ENCODE data around the gene TMEM150C.

The TMEM150C gene

GRCh38 chr4:82561786-82562563 lies at the start of gene TMEM150C:
Gene TMEM150C (minus strand): TSS chr4:82561988. CDS start chr4:82504657, 57,331 bp downstream.
- no peak for DNase-seq

- DNase-seq = no peak
Measured at GRCh38 chr4:82611527-82611926, 49.7 kb upstream of the TMEM150C start.

- no peak for DNase-seq
Measured at GRCh38 chr4:82610041-82610440, 48.3 kb upstream of the TMEM150C start.

GRCh38 chr4:82606622-82607021 lies 44.8 kb upstream of the TMEM150C start:
- DNase-seq = no peak

GRCh38 chr4:82604522-82604921 lies 42.7 kb upstream of the TMEM150C start:
- no peak for DNase-seq

GRCh38 chr4:82601242-82602015 lies 39.6 kb upstream of the TMEM150C start:
- DNase-seq = no peak

- DNase-seq = no peak
Measured at GRCh38 chr4:82599336-82599735, 37.5 kb upstream of the TMEM150C start.

GRCh38 chr4:82594456-82594855 lies 32.7 kb upstream of the TMEM150C start:
- DNase-seq = no peak

GRCh38 chr4:82593411-82593810 lies 31.6 kb upstream of the TMEM150C start:
- DNase-seq = no peak

GRCh38 chr4:82592639-82593038 lies 30.9 kb upstream of the TMEM150C start:
- no peak for DNase-seq

- DNase-seq = no peak
Measured at GRCh38 chr4:82591592-82591991, 29.8 kb upstream of the TMEM150C start.

GRCh38 chr4:82589756-82590155 lies 28.0 kb upstream of the TMEM150C start:
- no peak for DNase-seq

- DNase-seq = no peak
Measured at GRCh38 chr4:82588771-82589270, 27.0 kb upstream of the TMEM150C start.

- DNase-seq = no peak
Measured at GRCh38 chr4:82587826-82588540, 26.2 kb upstream of the TMEM150C start.

GRCh38 chr4:82585690-82586435 lies 24.1 kb upstream of the TMEM150C start:
- DNase-seq = no peak

GRCh38 chr4:82584931-82585330 lies 23.1 kb upstream of the TMEM150C start:
- no peak for DNase-seq

- no peak for DNase-seq
Measured at GRCh38 chr4:82583897-82584587, 22.3 kb upstream of the TMEM150C start.

GRCh38 chr4:82579932-82580331 lies 18.1 kb upstream of the TMEM150C start:
- DNase-seq = no peak

GRCh38 chr4:82578935-82579334 lies 17.1 kb upstream of the TMEM150C start:
- no peak for DNase-seq

GRCh38 chr4:82577451-82577850 lies 15.7 kb upstream of the TMEM150C start:
- DNase-seq = no peak

- no peak for DNase-seq
Measured at GRCh38 chr4:82569727-82570126, 7.9 kb upstream of the TMEM150C start.

GRCh38 chr4:82569076-82569475 lies 7.3 kb upstream of the TMEM150C start:
- no peak for DNase-seq

All from activated effector memory CD4-positive, alpha-beta T cell treated with Interleukin-2 at 50 U/mL for 16 hours (primary cell).